Mesendoderm (in vitro differentiated cells): Measurements from ENCODE around the gene HSPD1.

Experiments
- DNase-seq: peaks from one replicate; pipeline ENCODE4 v3.0.0; 2013
- H2AK5ac ChIP-seq: 2 replicates; pipeline ENCODE4 v1.6.1; 2013; ENCODE audit warnings: low read length, inconsistent platforms
- H2BK120ac ChIP-seq: 2 replicates; pipeline ENCODE4 v1.6.1; 2013; ENCODE audit warnings: low read depth, mild to moderate bottlenecking, low read length, moderate library complexity, mixed read lengths
- H2BK15ac ChIP-seq: replicated peaks from 2 replicates; pipeline ENCODE4 v1.6.1; 2013; ENCODE audit warnings: low read depth, mild to moderate bottlenecking, moderate library complexity
- H2BK5ac ChIP-seq: 2 replicates; pipeline ENCODE4 v1.6.1; 2013; ENCODE audit warnings: low read length, inconsistent platforms
- H3K18ac ChIP-seq: 2 replicates; pipeline ENCODE4 v1.6.1; 2013; ENCODE audit warnings: mild to moderate bottlenecking, low read length, mixed read lengths
- H3K23ac ChIP-seq: one replicate; pipeline ENCODE4 v1.6.1; 2013; ENCODE audit warnings: low read length
- H3K27ac ChIP-seq: 2 replicates; pipeline ENCODE4 v1.5.1; 2013; ENCODE audit warnings: low read depth, mild to moderate bottlenecking, inconsistent platforms, low read length, moderate library complexity
- H3K27me3 ChIP-seq: 2 replicates; pipeline ENCODE4 v1.6.1; 2013; ENCODE audit warnings: low read length, control low read depth, mild to moderate bottlenecking, inconsistent platforms; ENCODE audit not compliant: insufficient read depth, poor library complexity
- H3K36me3 ChIP-seq: 2 replicates; pipeline ENCODE4 v1.6.1; 2013; ENCODE audit warnings: low read length, inconsistent platforms; ENCODE audit not compliant: control insufficient read depth, insufficient read depth
- H3K4ac ChIP-seq: one replicate; pipeline ENCODE4 v1.6.1; 2013; ENCODE audit warnings: low read depth, mild to moderate bottlenecking, low read length, moderate library complexity
- H3K4me1 ChIP-seq: 2 replicates; pipeline ENCODE4 v1.6.1; 2013; ENCODE audit warnings: low read depth, low read length, inconsistent platforms; ENCODE audit not compliant: control insufficient read depth
- H3K4me2 ChIP-seq: 2 replicates; pipeline ENCODE4 v1.6.1; 2013; ENCODE audit warnings: low read length
- H3K4me3 ChIP-seq: 2 replicates; pipeline ENCODE4 v1.5.1; 2013; ENCODE audit warnings: mild to moderate bottlenecking, low read length
- H3K56ac ChIP-seq: one replicate; pipeline ENCODE4 v1.6.1; 2013; ENCODE audit warnings: low read length
- H3K79me1 ChIP-seq: 2 replicates; pipeline ENCODE4 v1.6.1; 2013; ENCODE audit warnings: low read length, inconsistent platforms
- H3K79me2 ChIP-seq: 2 replicates; pipeline ENCODE4 v1.6.1; 2013; ENCODE audit warnings: mild to moderate bottlenecking, low read length; ENCODE audit not compliant: control insufficient read depth, insufficient read depth
- H3K9ac ChIP-seq: 2 replicates; pipeline ENCODE4 v1.6.1; 2013; ENCODE audit warnings: low read length, inconsistent platforms
- H4K5ac ChIP-seq: one replicate; pipeline ENCODE4 v1.6.1; 2013; ENCODE audit warnings: low read length
- H4K8ac ChIP-seq: one replicate; pipeline ENCODE4 v1.6.1; 2013; ENCODE audit warnings: low read depth, mild to moderate bottlenecking, control low read depth, low read length, moderate library complexity
- WGBS: extraction: QIAGEN DNeasy Blood & Tissue Kit; methylation state at CpG from one replicate; pipeline ENCODE4 v1.1.7; 2013; ENCODE audit warnings: low lambda C conversion rate, missing lambda C conversion rate; ENCODE audit not compliant: insufficient coverage; ENCODE audit errors: extremely low coverage; 5-methylcytosine and 5-hydroxymethylcytosine counted together

HSPD1 gene

GRCh38 chr2:197500503-197501131 is 977 bp upstream of the HSPD1 start:
- Histone ChIP-seq H2BK5ac (peak overlapping the region; percentile 65), H3K23ac (peak overlapping the region; percentile 25), H3K9ac (peak overlapping the region; percentile 99), H3K36me3 (peaks cover 3% of the 10 kb centered on the region), H2AK5ac (peak overlapping the region; percentile 83), H3K79me1 (peaks cover 5% of the 10 kb centered on the region), H3K4ac (peak overlapping the region; percentile 92), H3K18ac (peak overlapping the region; percentile 95), H3K56ac (peak overlapping the region; percentile 99), H3K79me2 (peaks cover 69% of the 10 kb centered on the region), H3K4me2 (peak overlapping the region; percentile 45), H3K27me3 (no peaks in the 10 kb centered on the region), H2BK120ac (peak overlapping the region; percentile 23), H4K5ac (no peak overlapping the region), H3K4me3 (peak overlapping the region; percentile 98), H3K4me1 (peaks cover 2% of the 10 kb centered on the region), H2BK15ac (no peak overlapping the region), H3K27ac (peak overlapping the region; percentile 96), H4K8ac (peak overlapping the region; percentile 58)
- WGBS, result no CpG with 5 or more reads among the region's 30 CpGs
- DNase-seq, result no peak

- H3K4me2 ChIP-seq, result peak overlapping the region; percentile 57
- peak overlapping the region; percentile 8 for H2AK5ac ChIP-seq
- H4K8ac ChIP-seq, result no peak overlapping the region
- peak overlapping the region; percentile 88 for H3K18ac ChIP-seq
- no peaks in the 10 kb centered on the region for H3K27me3 ChIP-seq
- H3K23ac ChIP-seq, result peak overlapping the region; percentile 84
- H3K9ac ChIP-seq, result peak overlapping the region; percentile 90
- peak overlapping the region; percentile 96 for H3K27ac ChIP-seq
- H3K4me3 ChIP-seq, result peak overlapping the region; percentile 79
- H2BK15ac ChIP-seq, result no peak overlapping the region
- peaks cover 2% of the 10 kb centered on the region for H3K4me1 ChIP-seq
- no CpG with 5 or more reads among the region's 46 CpGs for WGBS
- no peak overlapping the region for H4K5ac ChIP-seq
- no peak overlapping the region for H2BK120ac ChIP-seq
- H3K79me2 ChIP-seq, result peaks cover 71% of the 10 kb centered on the region
- peaks cover 5% of the 10 kb centered on the region for H3K36me3 ChIP-seq
- H3K79me1 ChIP-seq, result peaks cover 1% of the 10 kb centered on the region
- H3K56ac ChIP-seq, result peak overlapping the region; percentile 98
- H3K4ac ChIP-seq, result peak overlapping the region; percentile 94
- DNase-seq, result peak; percentile 66
- H2BK5ac ChIP-seq, result peak overlapping the region; percentile 57
Observed at GRCh38 chr2:197498937-197499593, 575 bp downstream of the HSPD1 start.

GRCh38 chr2:197498235-197498936 is 1.3 kb downstream of the HSPD1 start:
- H3K23ac ChIP-seq, result no peak overlapping the region
- H2BK120ac ChIP-seq, result no peak overlapping the region
- peaks cover 70% of the 10 kb centered on the region for H3K79me2 ChIP-seq
- peaks cover 2% of the 10 kb centered on the region for H3K4me1 ChIP-seq
- H4K8ac ChIP-seq, result no peak overlapping the region
- no peak overlapping the region for H3K4ac ChIP-seq
- no peak overlapping the region for H2AK5ac ChIP-seq
- no peaks in the 10 kb centered on the region for H3K79me1 ChIP-seq
- no CpG with 5 or more reads among the region's 14 CpGs for WGBS
- no peaks in the 10 kb centered on the region for H3K27me3 ChIP-seq
- peak overlapping the region; percentile 98 for H3K56ac ChIP-seq
- H3K18ac ChIP-seq, result no peak overlapping the region
- H2BK5ac ChIP-seq, result no peak overlapping the region
- H3K36me3 ChIP-seq, result peaks cover 5% of the 10 kb centered on the region
- no peak overlapping the region for H2BK15ac ChIP-seq
- H3K9ac ChIP-seq, result peak overlapping the region; percentile 90
- peak overlapping the region; percentile 79 for H3K4me3 ChIP-seq
- no peak for DNase-seq
- peak overlapping the region; percentile 57 for H3K4me2 ChIP-seq
- H4K5ac ChIP-seq, result no peak overlapping the region
- peak overlapping the region; percentile 96 for H3K27ac ChIP-seq

GRCh38 chr2:197497326-197497725 is 2.3 kb downstream of the HSPD1 start:
- peak overlapping the region; percentile 66 for H3K9ac ChIP-seq

GRCh38 chr2:197496695-197497094 is 2.9 kb downstream of the HSPD1 start:
- Histone ChIP-seq H3K36me3 (peaks cover 8% of the 10 kb centered on the region), H3K4me3 (peak overlapping the region; percentile 23), H3K4ac (no peak overlapping the region), H4K8ac (no peak overlapping the region), H3K9ac (peak overlapping the region; percentile 66), H3K27me3 (no peaks in the 10 kb centered on the region), H2BK120ac (no peak overlapping the region), H3K79me2 (peaks cover 62% of the 10 kb centered on the region), H3K27ac (no peak overlapping the region), H2BK5ac (no peak overlapping the region), H3K79me1 (no peaks in the 10 kb centered on the region), H3K56ac (peak overlapping the region; percentile 59), H3K18ac (no peak overlapping the region), H2BK15ac (no peak overlapping the region), H4K5ac (no peak overlapping the region), H3K4me1 (no peaks in the 10 kb centered on the region), H3K4me2 (peak overlapping the region; percentile 16), H2AK5ac (no peak overlapping the region), H3K23ac (no peak overlapping the region)
- no peak for DNase-seq

More at GRCh38 chr2:197497326-197497725, 2.3 kb downstream of the HSPD1 start:
- no peak overlapping the region for H3K4ac ChIP-seq
- H2BK120ac ChIP-seq, result no peak overlapping the region
- WGBS, result no CpG with 5 or more reads among the region's 2 CpGs
- no peak overlapping the region for H3K18ac ChIP-seq
- H2BK5ac ChIP-seq, result no peak overlapping the region
- H3K79me2 ChIP-seq, result peaks cover 69% of the 10 kb centered on the region
- H3K4me3 ChIP-seq, result no peak overlapping the region
- no peak overlapping the region for H2AK5ac ChIP-seq
- peaks cover 1% of the 10 kb centered on the region for H3K4me1 ChIP-seq
- H3K4me2 ChIP-seq, result peak overlapping the region; percentile 16
- no peaks in the 10 kb centered on the region for H3K79me1 ChIP-seq
- H3K27ac ChIP-seq, result no peak overlapping the region
- no peak overlapping the region for H3K23ac ChIP-seq
- H4K5ac ChIP-seq, result no peak overlapping the region
- peaks cover 8% of the 10 kb centered on the region for H3K36me3 ChIP-seq
- H3K56ac ChIP-seq, result no peak overlapping the region
- no peak for DNase-seq
- H2BK15ac ChIP-seq, result no peak overlapping the region
- no peak overlapping the region for H4K8ac ChIP-seq
- H3K27me3 ChIP-seq, result no peaks in the 10 kb centered on the region
